PFSK-1 (cell line): Measurements from ENCODE around the gene ATAD3B.

Source experiments
- FOXP2 ChIP-seq: optimal IDR thresholded peaks from 2 replicates; pipeline ENCODE3; 2011; ENCODE audit warnings: borderline replicate concordance, control low read depth, inconsistent platforms; ENCODE audit not compliant: insufficient read depth; ENCODE audit errors: extremely low read length, extremely low read depth
- POLR2AphosphoS5 ChIP-seq: IDR thresholded peaks from 2 replicates; pipeline ENCODE4 v1.6.1; 2012; ENCODE audit warnings: low read depth, mild to moderate bottlenecking, control low read depth, low read length, moderate library complexity
- REST ChIP-seq, 2 experiments: IDR thresholded peaks; 2 replicates each; pipeline versions ENCODE4 v1.6.1 to v1.8.0; 2011 to 2012; ENCODE audit warnings: low read depth in 2 of 2, low read length in 2 of 2, control low read depth in 1 of 2, inconsistent platforms in 1 of 2, mild to moderate bottlenecking in 1 of 2, moderate library complexity in 1 of 2; ENCODE audit not compliant: insufficient read depth in 1 of 2
- SIN3A ChIP-seq: IDR thresholded peaks from 2 replicates; pipeline ENCODE4 v1.6.1; 2012; ENCODE audit warnings: mild to moderate bottlenecking, low read length, moderate library complexity, borderline replicate concordance; ENCODE audit not compliant: insufficient read depth
- TAF1 ChIP-seq: IDR thresholded peaks from 2 replicates; pipeline ENCODE4 v1.6.1; 2012; ENCODE audit warnings: low read length, control low read depth, borderline replicate concordance; ENCODE audit not compliant: insufficient read depth

ATAD3B gene

GRCh38 chr1:1528301-1529267 is 57.0 kb downstream of the ATAD3B start:
- no peak for TF ChIP-seq SIN3A
- no peak for TF ChIP-seq TAF1
- TF ChIP-seq FOXP2: no peak

DNA sequence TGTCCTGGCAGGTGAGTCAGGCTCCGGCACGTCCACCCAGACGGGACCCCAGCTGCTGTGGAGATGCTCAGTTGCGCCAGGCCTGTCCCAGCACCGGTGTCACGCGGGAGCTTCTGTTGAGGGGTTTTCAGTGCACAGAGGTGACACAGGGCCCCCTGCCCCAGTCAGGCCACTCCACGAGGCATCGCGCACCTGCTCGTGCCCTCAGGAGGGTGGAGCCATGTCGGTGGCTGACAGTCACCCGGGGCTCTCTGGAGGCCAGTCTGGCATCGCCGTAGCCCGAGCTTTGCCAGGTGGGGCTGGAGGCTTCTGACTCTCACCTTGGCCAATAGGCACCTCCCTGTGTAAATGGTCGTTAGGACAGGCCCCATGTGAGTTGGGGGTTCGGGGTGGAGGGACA is 57.8 kb downstream of the ATAD3B start:
- TF ChIP-seq SIN3A (no peak), TAF1 (no peak), POLR2AphosphoS5 (no peak), REST (IDR thresholded peaks at IDR 0.05; ENCODE audit: insufficient read depth in 1 of 2, low read depth in 2 of 2, low read length in 2 of 2) (no peak), FOXP2 (no peak)

- no peak for TF ChIP-seq TAF1
- TF ChIP-seq FOXP2: no peak
- no peak for TF ChIP-seq POLR2AphosphoS5
- no peak for TF ChIP-seq REST (IDR thresholded peaks at IDR 0.05; ENCODE audit: insufficient read depth in 1 of 2, low read depth in 2 of 2, low read length in 2 of 2)
- no peak for TF ChIP-seq SIN3A
These were observed 58.4 kb downstream of the ATAD3B start for GRCh38 chr1:1529936-1530335.

DNA sequence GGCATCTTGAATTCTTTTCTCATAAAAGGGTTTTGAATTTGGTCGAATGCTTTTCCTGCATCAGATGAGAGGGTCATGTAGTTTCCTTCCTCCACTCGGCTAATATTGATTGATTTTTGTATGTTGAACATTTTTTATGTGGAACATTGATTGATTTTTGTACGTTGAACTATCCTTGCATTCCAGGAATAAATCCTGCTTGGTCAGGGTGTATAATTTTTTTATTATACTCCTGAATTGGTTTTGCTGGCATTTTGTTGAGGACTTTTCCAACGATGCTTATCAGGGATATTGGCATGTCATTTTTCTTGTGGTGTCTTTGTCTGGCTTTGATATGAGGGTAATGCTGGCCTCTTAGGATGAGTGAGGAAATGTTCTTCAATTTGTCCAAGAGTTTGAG is 60.4 kb downstream of the ATAD3B start:
- TF ChIP-seq TAF1 (no peak), POLR2AphosphoS5 (no peak), FOXP2 (no peak), SIN3A (no peak), REST (IDR thresholded peaks at IDR 0.05; ENCODE audit: insufficient read depth in 1 of 2, low read depth in 2 of 2, low read length in 2 of 2) (no peak)

DNA sequence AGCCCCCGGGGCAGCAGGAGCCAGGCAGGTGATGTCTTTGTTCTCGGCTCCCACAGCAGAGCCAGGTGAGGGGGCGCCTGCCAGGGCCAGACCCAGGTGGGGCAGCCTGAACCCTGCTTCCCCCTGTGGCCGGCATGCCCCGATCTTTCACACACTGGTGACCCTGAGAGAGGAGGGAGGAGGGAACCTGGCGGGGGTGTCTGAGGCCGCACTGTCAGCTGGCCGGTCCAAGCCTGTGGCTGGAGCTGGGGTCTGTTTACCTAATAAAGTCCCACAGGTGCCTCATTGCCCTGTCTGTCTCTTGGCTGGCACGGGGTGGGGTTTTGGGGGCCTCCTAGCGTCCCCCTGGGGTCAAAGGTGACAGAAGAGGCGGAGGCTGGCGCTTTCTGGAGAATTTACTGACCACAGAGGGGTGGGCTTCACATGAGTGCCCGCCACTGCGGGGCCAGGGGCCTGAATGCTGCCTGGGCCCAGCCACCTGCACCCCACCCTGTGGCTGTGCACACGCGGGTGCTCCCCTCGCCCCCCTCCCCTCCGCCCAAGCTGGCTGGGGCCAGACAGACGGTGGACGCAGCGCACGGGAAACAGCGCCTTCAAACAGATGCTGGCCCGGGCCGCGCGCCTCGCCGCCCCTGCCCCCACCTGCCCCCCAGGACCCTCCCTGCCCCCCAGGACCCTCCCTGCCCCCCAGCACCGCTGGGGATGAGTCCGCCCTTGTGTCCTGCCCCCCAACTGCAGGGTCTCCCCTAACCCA is 63.0 kb downstream of the ATAD3B start:
- TF ChIP-seq SIN3A: no peak
- no peak for TF ChIP-seq REST (IDR thresholded peaks at IDR 0.05; ENCODE audit: insufficient read depth in 1 of 2, low read depth in 2 of 2, low read length in 2 of 2)
- TF ChIP-seq FOXP2: no peak
